ENCODE results near the gene WDR70. TPM values are rescaled to one million over a fixed set of nuclear protein-coding genes. Genes with fewer than 3 reads are reported as not detected.
A peak's percentile ranks its signal among the peaks of the same experiment; 100 is the strongest.

WDR70 gene
- total RNA-seq, 1 experiment from 2014 or later: 78.2 TPM

- Histone ChIP-seq H3K79me2 (ENCODE audit: low read depth) (no peaks in the 10 kb centered on the region), H3K4me3 (no peak overlapping the region), H2AFZ (no peak overlapping the region), H3K9me3 (ENCODE audit: insufficient read depth, low read depth) (no peaks in the 10 kb centered on the region), H3K9me2 (ENCODE audit: insufficient read depth) (no peaks in the 10 kb centered on the region), H3K36me3 (ENCODE audit: low read depth) (no peaks in the 10 kb centered on the region), H3F3A (ENCODE audit: insufficient read depth, low read depth) (peaks cover 8% of the 10 kb centered on the region; the same call in 1 of the 2 replicates), H4K20me1 (ENCODE audit: insufficient read depth) (no peaks in the 10 kb centered on the region), H3K27ac (no peak overlapping the region), H3K4me2 (peak overlapping the region; percentile 16; the same call in 1 of the 2 replicates), H3K27me3 (ENCODE audit: insufficient read depth, low read depth) (no peaks in the 10 kb centered on the region), H3K4me1 (replicated peaks; ENCODE audit: insufficient read depth) (peaks cover 20% of the 10 kb centered on the region)
- BruUV-seq (replicated peaks): no TSS peak
- DNase-seq: peak in 1 of 2 experiments; percentile 14
- CTCF ChIA-PET: interaction anchor here (0.6 to 1.4 kb wide), 4 partner anchors 14 to 991 kb away, joined by 4 to 9 read pairs (median 5); no protein-coding TSS in a partner anchor
- POLR2A ChIA-PET (ENCODE audit: unreplicated experiment): interaction anchor here (0.5 to 0.6 kb wide), 2 partner anchors 12 to 19 kb away, joined by 3 to 4 read pairs; no protein-coding TSS in a partner anchor
- intact Hi-C loops (cut with micrococcal nuclease; ENCODE audit: unreplicated experiment): loop anchor here (1.0 kb wide), 1 partner anchor 470 kb away; no protein-coding TSS in a partner anchor
- TF ChIP-seq CTCF (conservative IDR thresholded peaks at IDR 0.05) (peak; percentile 61; the same call in 1 of the 2 replicates), EZH2 (IDR thresholded peaks at IDR 0.05; ENCODE audit: low read depth) (no peak)
These were observed 344.2 kb downstream of the WDR70 start for GRCh38 chr5:37723162-37723961.

GRCh38 chr5:37724395-37725125, 345.4 kb downstream of the WDR70 start:
- Histone ChIP-seq H2AFZ (no peak overlapping the region), H3K9me2 (ENCODE audit: insufficient read depth) (no peaks in the 10 kb centered on the region), H3K27ac (no peak overlapping the region), H4K20me1 (ENCODE audit: insufficient read depth) (no peaks in the 10 kb centered on the region), H3K4me3 (no peak overlapping the region), H3K27me3 (ENCODE audit: insufficient read depth, low read depth) (no peaks in the 10 kb centered on the region), H3K4me1 (replicated peaks; ENCODE audit: insufficient read depth) (peaks cover 17% of the 10 kb centered on the region), H3F3A (ENCODE audit: insufficient read depth, low read depth) (peaks cover 6% of the 10 kb centered on the region; the same call in 1 of the 2 replicates), H3K36me3 (ENCODE audit: low read depth) (no peaks in the 10 kb centered on the region), H3K79me2 (ENCODE audit: low read depth) (no peaks in the 10 kb centered on the region), H3K9me3 (ENCODE audit: insufficient read depth, low read depth) (no peaks in the 10 kb centered on the region), H3K4me2 (no peak overlapping the region)
- no TSS peak for BruUV-seq (replicated peaks)
- DNase-seq: no peak
- no peak for TF ChIP-seq CTCF (conservative IDR thresholded peaks at IDR 0.05)
- TF ChIP-seq EZH2 (IDR thresholded peaks at IDR 0.05; ENCODE audit: low read depth): no peak
- POLR2A ChIA-PET (ENCODE audit: unreplicated experiment): interaction anchor here (0.6 kb wide), 1 partner anchor 11 kb away, joined by 4 read pairs; no protein-coding TSS in a partner anchor
- intact Hi-C loops (cut with micrococcal nuclease; ENCODE audit: unreplicated experiment): no loop called here
- CTCF ChIA-PET: no interaction called here

GRCh38 chr5:37725185-37725584, 346.1 kb downstream of the WDR70 start:
- CTCF ChIA-PET: no interaction called here
- Histone ChIP-seq H3K4me1 (replicated peaks; ENCODE audit: insufficient read depth) (peaks cover 17% of the 10 kb centered on the region), H2AFZ (no peak overlapping the region), H3F3A (ENCODE audit: insufficient read depth, low read depth) (peaks cover 6% of the 10 kb centered on the region; the same call in 1 of the 2 replicates), H3K9me3 (ENCODE audit: insufficient read depth, low read depth) (no peaks in the 10 kb centered on the region), H3K27me3 (ENCODE audit: insufficient read depth, low read depth) (no peaks in the 10 kb centered on the region), H3K9me2 (ENCODE audit: insufficient read depth) (no peaks in the 10 kb centered on the region), H3K79me2 (ENCODE audit: low read depth) (no peaks in the 10 kb centered on the region), H3K4me3 (no peak overlapping the region), H3K4me2 (no peak overlapping the region), H4K20me1 (ENCODE audit: insufficient read depth) (no peaks in the 10 kb centered on the region), H3K27ac (no peak overlapping the region), H3K36me3 (ENCODE audit: low read depth) (no peaks in the 10 kb centered on the region)
- TF ChIP-seq EZH2 (IDR thresholded peaks at IDR 0.05; ENCODE audit: low read depth): no peak
- no peak for TF ChIP-seq CTCF (conservative IDR thresholded peaks at IDR 0.05)
- BruUV-seq (replicated peaks): no TSS peak
- POLR2A ChIA-PET (ENCODE audit: unreplicated experiment): no interaction called here
- intact Hi-C loops (cut with micrococcal nuclease; ENCODE audit: unreplicated experiment): no loop called here
- DNase-seq: no peak

All from PC-9 (cell line).